ENCODE data around the gene KIF16B. TPM values are rescaled to one million over a fixed set of nuclear protein-coding genes. Genes with fewer than 3 reads are reported as not detected.

KIF16B gene
- total and polyA plus RNA-seq, 10 of the 15 experiments (the other 5 are each of a cell fraction or from before 2014, with no cell fraction given), result 0.21 to 5.2 (median 3.0) TPM

DNA sequence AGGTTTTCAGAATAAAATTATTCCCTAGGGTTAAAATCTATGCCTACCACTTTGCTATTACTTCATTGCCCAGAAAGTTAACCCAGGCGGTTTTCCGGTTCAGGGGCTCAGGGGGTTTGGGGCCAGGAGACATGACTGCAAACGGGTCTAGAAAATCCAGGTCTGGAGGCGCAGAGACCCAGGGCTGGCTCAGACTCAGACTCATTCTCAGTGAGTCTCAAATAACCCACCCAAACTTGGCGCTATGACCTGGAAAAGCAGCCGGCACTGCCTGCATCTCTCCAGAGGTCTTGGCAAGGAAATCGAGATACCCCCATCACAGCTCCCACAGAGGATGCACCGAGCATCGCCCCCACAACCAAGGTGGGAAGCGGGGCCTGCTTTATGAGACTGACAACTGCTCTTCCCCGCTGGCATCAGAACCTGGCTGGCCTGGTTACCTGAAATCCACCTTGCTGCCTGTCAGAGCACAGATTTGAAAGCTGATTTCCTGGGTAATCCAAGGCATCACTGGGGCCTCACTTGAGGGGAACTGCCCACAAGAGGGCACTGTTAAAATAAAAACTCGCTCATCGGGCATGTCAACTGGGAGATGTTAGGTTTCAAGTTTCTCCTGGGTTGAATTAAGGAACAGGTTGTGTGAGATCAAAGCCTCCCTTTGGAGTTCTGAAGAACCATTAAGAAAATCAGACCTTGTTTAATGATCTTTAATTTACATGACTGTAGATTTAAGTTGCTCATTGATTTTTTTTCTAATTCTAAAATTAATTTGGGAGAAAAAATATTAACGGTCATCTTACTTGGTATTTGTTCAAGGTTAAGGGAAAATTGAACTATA, 55.1 kb downstream of the KIF16B start:
- H3K36me3 ChIP-seq (ENCODE audit: control insufficient read depth in 2 of 2, insufficient read depth in 2 of 2, low read length in 1 of 2), result no peaks in the 10 kb centered on the region
- ChIA-PET SMC1A (ENCODE audit: uncharacterized antibody, unreplicated experiment) (interaction anchor here (2.2 kb wide), 1 partner anchor 243 kb away, joined by 10 read pairs; no protein-coding TSS in a partner anchor), RAD21 (ENCODE audit: unreplicated experiment) (interaction anchor here (0.5 to 2.6 kb wide), 4 partner anchors 9 to 242 kb away, joined by 3 to 6 read pairs (median 4); no protein-coding TSS in a partner anchor), CTCF (interaction anchor here (0.9 to 1.8 kb wide), 6 partner anchors 10 to 303 kb away, joined by 3 to 9 read pairs (median 4); no protein-coding TSS in a partner anchor), POLR2A (no interaction called here)
- no peaks in the 10 kb centered on the region for H4K20me1 ChIP-seq (ENCODE audit: control insufficient read depth, insufficient read depth)
- 65% methylated on average over 14 of the region's 14 CpGs for WGBS (ENCODE audit: insufficient coverage, insufficient replicate concordance, low lambda C conversion rate, missing lambda C conversion rate)
- H3K79me2 ChIP-seq (ENCODE audit: control insufficient read depth, insufficient read depth, low read length), result no peaks in the 10 kb centered on the region
- no TSS peak for BruUV-seq (replicated peaks)
- no peaks in the 10 kb centered on the region for H3K9me3 ChIP-seq (replicated peaks; ENCODE audit: control insufficient read depth, insufficient read depth, low read length)
- no peaks in the 10 kb centered on the region for H3K27me3 ChIP-seq (replicated peaks in 1 of 2; ENCODE audit: control insufficient read depth in 2 of 2, insufficient read depth in 2 of 2, low read length in 1 of 2)
- H3K9ac ChIP-seq (ENCODE audit: control insufficient read depth, insufficient read depth, low read length), result no peak overlapping the region
- no peak overlapping the region for H3K27ac ChIP-seq (ENCODE audit: control insufficient read depth, insufficient read depth)
- intact Hi-C loops (cut with micrococcal nuclease; ENCODE audit: unreplicated experiment), result loop anchor here (1.0 kb wide), 1 partner anchor 243 kb away; no protein-coding TSS in a partner anchor
- no peak overlapping the region for H3K4me3 ChIP-seq
- in situ Hi-C loops (cut with MboI), result loop anchor here (5.0 kb wide), 1 partner anchor 244 kb away; no protein-coding TSS in a partner anchor
- H2AFZ ChIP-seq (ENCODE audit: control insufficient read depth, low read depth, low read length), result no peak overlapping the region
- ATAC-seq, result peak; percentile 85
- DNase-seq (ENCODE audit: low read depth, low spot score), result no peak
- no peak for FAIRE-seq
- TF ChIP-seq, protein P1, sequence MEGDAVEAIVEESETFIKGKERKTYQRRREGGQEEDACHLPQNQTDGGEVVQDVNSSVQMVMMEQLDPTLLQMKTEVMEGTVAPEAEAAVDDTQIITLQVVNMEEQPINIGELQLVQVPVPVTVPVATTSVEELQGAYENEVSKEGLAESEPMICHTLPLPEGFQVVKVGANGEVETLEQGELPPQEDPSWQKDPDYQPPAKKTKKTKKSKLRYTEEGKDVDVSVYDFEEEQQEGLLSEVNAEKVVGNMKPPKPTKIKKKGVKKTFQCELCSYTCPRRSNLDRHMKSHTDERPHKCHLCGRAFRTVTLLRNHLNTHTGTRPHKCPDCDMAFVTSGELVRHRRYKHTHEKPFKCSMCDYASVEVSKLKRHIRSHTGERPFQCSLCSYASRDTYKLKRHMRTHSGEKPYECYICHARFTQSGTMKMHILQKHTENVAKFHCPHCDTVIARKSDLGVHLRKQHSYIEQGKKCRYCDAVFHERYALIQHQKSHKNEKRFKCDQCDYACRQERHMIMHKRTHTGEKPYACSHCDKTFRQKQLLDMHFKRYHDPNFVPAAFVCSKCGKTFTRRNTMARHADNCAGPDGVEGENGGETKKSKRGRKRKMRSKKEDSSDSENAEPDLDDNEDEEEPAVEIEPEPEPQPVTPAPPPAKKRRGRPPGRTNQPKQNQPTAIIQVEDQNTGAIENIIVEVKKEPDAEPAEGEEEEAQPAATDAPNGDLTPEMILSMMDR (IDR thresholded peaks at IDR 0.05 in 2 of 3, conservative IDR thresholded peaks at IDR 0.05 in 1 of 3; ENCODE audit: control insufficient read depth in 2 of 3, extremely low read depth in 1 of 3, insufficient read depth in 1 of 3, low read depth in 3 of 3, low read length in 3 of 3), result peak; percentile 41 to 53 (median 48); a peak in 5 of 6 replicates
- TF ChIP-seq, protein P2, sequence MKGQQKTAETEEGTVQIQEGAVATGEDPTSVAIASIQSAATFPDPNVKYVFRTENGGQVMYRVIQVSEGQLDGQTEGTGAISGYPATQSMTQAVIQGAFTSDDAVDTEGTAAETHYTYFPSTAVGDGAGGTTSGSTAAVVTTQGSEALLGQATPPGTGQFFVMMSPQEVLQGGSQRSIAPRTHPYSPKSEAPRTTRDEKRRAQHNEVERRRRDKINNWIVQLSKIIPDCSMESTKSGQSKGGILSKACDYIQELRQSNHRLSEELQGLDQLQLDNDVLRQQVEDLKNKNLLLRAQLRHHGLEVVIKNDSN (IDR thresholded peaks at IDR 0.05; ENCODE audit: borderline replicate concordance, extremely low read length, insufficient read depth, low read depth, low read length), result no peak
- peak; percentile 40 for TF ChIP-seq RAD21 (IDR thresholded peaks at IDR 0.05; ENCODE audit: insufficient read depth, low read depth, low read length)
- TF ChIP-seq ZSCAN29 (IDR thresholded peaks at IDR 0.05), result no peak
- peak; percentile 52; the same call in 1 of the 2 replicates for TF ChIP-seq SMC3 (IDR thresholded peaks at IDR 0.05; ENCODE audit: borderline replicate concordance, low read length)
- H3K4me1 ChIP-seq (ENCODE audit: control insufficient read depth, insufficient read depth, low read length), result no peaks in the 10 kb centered on the region
- H3K4me2 ChIP-seq (ENCODE audit: control insufficient read depth, insufficient read depth), result no peak overlapping the region

Data from GM12878 (cell line).